Neuronal stem cell (in vitro differentiated cells): Measurements from ENCODE around the gene TRPM7.
"Not testable (repeated sequence)": the region's sequence is repeated elsewhere in the genome, so short reads cannot be mapped to it uniquely, and the experiment has no call there.

ENCODE experiments used
- DNase-seq: peaks from one replicate; pipeline ENCODE4 v3.0.0-alpha.2; 2013; ENCODE audit warnings: low spot score
- H2AFZ ChIP-seq: one replicate; pipeline ENCODE4 v1.6.1; 2013; ENCODE audit warnings: mild to moderate bottlenecking, low read length, inconsistent platforms
- H2AK5ac ChIP-seq: 2 replicates; pipeline ENCODE4 v1.6.1; 2013; ENCODE audit warnings: low read depth, mild to moderate bottlenecking, inconsistent platforms, low read length, moderate library complexity, mixed read lengths
- H2BK120ac ChIP-seq: 2 replicates; pipeline ENCODE4 v1.6.1; 2013; ENCODE audit warnings: low read depth, mild to moderate bottlenecking, inconsistent platforms, low read length, moderate library complexity, mixed read lengths
- H2BK12ac ChIP-seq: one replicate; pipeline ENCODE4 v1.6.1; 2013; ENCODE audit warnings: low read length, inconsistent platforms
- H2BK15ac ChIP-seq: 2 replicates; pipeline ENCODE4 v1.6.1; 2013; ENCODE audit warnings: mild to moderate bottlenecking, low read length, inconsistent platforms, mixed read lengths
- H2BK5ac ChIP-seq: one replicate; pipeline ENCODE4 v1.6.1; 2013; ENCODE audit warnings: inconsistent platforms, mild to moderate bottlenecking, low read length, moderate library complexity
- H3K14ac ChIP-seq: one replicate; pipeline ENCODE4 v1.6.1; 2013; ENCODE audit warnings: low read length, inconsistent platforms
- H3K18ac ChIP-seq: 2 replicates; pipeline ENCODE4 v1.6.1; 2013; ENCODE audit warnings: low read length, inconsistent platforms
- H3K23ac ChIP-seq: 2 replicates; pipeline ENCODE4 v1.6.1; 2013; ENCODE audit warnings: low read depth, mild to moderate bottlenecking, mixed read lengths, low read length, inconsistent platforms; ENCODE audit not compliant: poor library complexity
- H3K27ac ChIP-seq: replicated peaks from 3 replicates; pipeline ENCODE4 v1.5.1; 2013; ENCODE audit warnings: low read length, inconsistent platforms
- H3K27me3 ChIP-seq, 3 experiments: 2 replicates each; pipeline ENCODE4 v1.6.1; 2013; ENCODE audit warnings: low read length in 3 of 3, mild to moderate bottlenecking in 2 of 3, inconsistent platforms in 1 of 3, low read depth in 1 of 3, mixed read lengths in 1 of 3, moderate library complexity in 1 of 3; ENCODE audit not compliant: control insufficient read depth in 3 of 3, insufficient read depth in 3 of 3
- H3K36me3 ChIP-seq, 2 donors: replicated peaks in 1 of 2; 2 replicates each; pipeline ENCODE4 v1.6.1; 2013; ENCODE audit warnings: low read length in 2 of 2; ENCODE audit not compliant: control insufficient read depth in 2 of 2, insufficient read depth in 2 of 2
- H3K4ac ChIP-seq: 2 replicates; pipeline ENCODE4 v1.6.1; 2013; ENCODE audit warnings: inconsistent platforms, mild to moderate bottlenecking, low read length, moderate library complexity
- H3K4me1 ChIP-seq, 2 donors: 1 replicate in 1 of 2; 2 replicates in 1 of 2; pipeline ENCODE4 v1.6.1; 2013; ENCODE audit warnings: low read length in 2 of 2, low read depth in 1 of 2; ENCODE audit not compliant: control insufficient read depth in 2 of 2, insufficient read depth in 1 of 2
- H3K4me2 ChIP-seq: one replicate; pipeline ENCODE4 v1.6.1; 2013; ENCODE audit warnings: mild to moderate bottlenecking, low read length, inconsistent platforms; ENCODE audit not compliant: insufficient read depth, poor library complexity, severe bottlenecking
- H3K4me3 ChIP-seq, 2 donors: 2 replicates each; pipeline ENCODE4 v1.5.1; 2013; ENCODE audit warnings: low read length in 2 of 2, mild to moderate bottlenecking in 2 of 2, inconsistent platforms in 1 of 2, moderate library complexity in 1 of 2
- H3K79me1 ChIP-seq: one replicate; pipeline ENCODE4 v1.6.1; 2013; ENCODE audit warnings: low read depth, mild to moderate bottlenecking, inconsistent platforms, low read length, moderate library complexity
- H3K9ac ChIP-seq: one replicate; pipeline ENCODE4 v1.6.1; 2013; ENCODE audit warnings: mild to moderate bottlenecking, low read depth, low read length, inconsistent platforms; ENCODE audit not compliant: poor library complexity
- H3K9me3 ChIP-seq, 2 donors: replicated peaks in 1 of 2; 2 replicates each; pipeline versions ENCODE3 to v1.6.1; 2013; ENCODE audit warnings: low read length in 2 of 2, mild to moderate bottlenecking in 2 of 2, inconsistent platforms in 1 of 2, low read depth in 1 of 2, mixed read lengths in 1 of 2, moderate library complexity in 1 of 2; ENCODE audit not compliant: control insufficient read depth in 2 of 2, insufficient read depth in 1 of 2
- H4K8ac ChIP-seq: one replicate; pipeline ENCODE4 v1.6.1; 2013; ENCODE audit warnings: low read depth, mild to moderate bottlenecking, inconsistent platforms, low read length, moderate library complexity
- H4K91ac ChIP-seq: one replicate; pipeline ENCODE4 v1.6.1; 2013; ENCODE audit warnings: low read length, low read depth, mild to moderate bottlenecking, inconsistent platforms; ENCODE audit not compliant: poor library complexity
- WGBS, 2 donors: extraction: QIAGEN DNeasy Blood & Tissue Kit; methylation state at CpG; one replicate each; pipeline ENCODE4 v1.1.7; 2013; ENCODE audit warnings: missing lambda C conversion rate in 2 of 2, mixed read lengths in 1 of 2; ENCODE audit not compliant: insufficient read length in 2 of 2, insufficient replicate concordance in 1 of 2; ENCODE audit errors: extremely low coverage in 2 of 2; 5-methylcytosine and 5-hydroxymethylcytosine counted together

TRPM7 gene

GRCh38 chr15:50602028-50602427, 84.6 kb downstream of the TRPM7 start:
- H3K4me1 ChIP-seq, DNase-seq, H3K4me3 ChIP-seq, H3K9ac ChIP-seq, H2BK15ac ChIP-seq, H3K4ac ChIP-seq, H3K79me1 ChIP-seq, H4K8ac ChIP-seq, H3K23ac ChIP-seq, H2BK12ac ChIP-seq, H2BK120ac ChIP-seq, H3K27me3 ChIP-seq, H4K91ac ChIP-seq, H3K14ac ChIP-seq, H3K18ac ChIP-seq, H3K9me3 ChIP-seq, H3K27ac ChIP-seq, H2AK5ac ChIP-seq, H2AFZ ChIP-seq, H3K4me2 ChIP-seq, H2BK5ac ChIP-seq: not testable (repeated sequence)
- no CpG with 5 or more reads among the region's 5 CpGs for whole genome bisulfite sequencing, 2 donors
- H3K36me3 ChIP-seq, result peaks cover 2 to 90% of the 10 kb centered on the region in 2 donors

GRCh38 chr15:50594311-50594710, 92.3 kb downstream of the TRPM7 start:
- Histone ChIP-seq H3K9me3 (no peaks in the 10 kb centered on the region), H3K23ac (no peak overlapping the region), H3K9ac (no peak overlapping the region), H3K27me3 (no peaks in the 10 kb centered on the region), H3K4me2 (no peak overlapping the region), H4K91ac (no peak overlapping the region), H2AK5ac (no peak overlapping the region), H4K8ac (no peak overlapping the region), H2BK5ac (no peak overlapping the region), H3K14ac (no peak overlapping the region), H3K4ac (no peak overlapping the region), H2AFZ (no peak overlapping the region), H3K4me3 (no peak overlapping the region), H2BK12ac (no peak overlapping the region), H3K18ac (no peak overlapping the region), H2BK15ac (no peak overlapping the region), H3K79me1 (no peaks in the 10 kb centered on the region), H3K36me3 (peaks cover 5 to 100% of the 10 kb centered on the region in 2 donors), H3K27ac (no peak overlapping the region), H3K4me1 (no peaks in the 10 kb centered on the region), H2BK120ac (no peak overlapping the region)
- no peak for DNase-seq
- no CpG with 5 or more reads among the region's 2 CpGs for WGBS, 2 donors

- 100% methylated on average over 2 of the region's 3 CpGs; no CpG with 5 or more reads in 1 of the 2 donors for WGBS, 2 donors
- H2BK5ac ChIP-seq, result no peak overlapping the region
- no peak overlapping the region for H3K27ac ChIP-seq
- H3K18ac ChIP-seq, result no peak overlapping the region
- no peaks in the 10 kb centered on the region for H3K9me3 ChIP-seq
- no peak overlapping the region for H2BK120ac ChIP-seq
- no peak overlapping the region for H4K8ac ChIP-seq
- H4K91ac ChIP-seq, result no peak overlapping the region
- H3K4me1 ChIP-seq, result no peaks in the 10 kb centered on the region
- no peak overlapping the region for H3K4me3 ChIP-seq
- no peak overlapping the region for H3K23ac ChIP-seq
- H2BK15ac ChIP-seq, result no peak overlapping the region
- H3K9ac ChIP-seq, result no peak overlapping the region
- no peaks in the 10 kb centered on the region for H3K79me1 ChIP-seq
- no peak overlapping the region for H2BK12ac ChIP-seq
- H3K4ac ChIP-seq, result no peak overlapping the region
- peaks cover 5 to 100% of the 10 kb centered on the region in 2 donors for H3K36me3 ChIP-seq
- no peak overlapping the region for H3K4me2 ChIP-seq
- H3K27me3 ChIP-seq, result no peaks in the 10 kb centered on the region
- no peak overlapping the region for H2AK5ac ChIP-seq
- DNase-seq, result no peak
- no peak overlapping the region for H2AFZ ChIP-seq
- H3K14ac ChIP-seq, result no peak overlapping the region
These were observed 92.8 kb downstream of the TRPM7 start for GRCh38 chr15:50593761-50594160.

- H3K4me1 ChIP-seq, result no peaks in the 10 kb centered on the region
- no peaks in the 10 kb centered on the region for H3K79me1 ChIP-seq
- DNase-seq, result no peak
- no peak overlapping the region for H2AK5ac ChIP-seq
- H2AFZ ChIP-seq, result no peak overlapping the region
- no peak overlapping the region for H2BK15ac ChIP-seq
- no peaks in the 10 kb centered on the region for H3K27me3 ChIP-seq
- H3K4ac ChIP-seq, result no peak overlapping the region
- no peak overlapping the region for H3K4me2 ChIP-seq
- H3K36me3 ChIP-seq, result peaks cover 5 to 100% of the 10 kb centered on the region in 2 donors
- no peak overlapping the region for H3K9ac ChIP-seq
- no peak overlapping the region for H3K4me3 ChIP-seq
- WGBS, 2 donors, result no CpG with 5 or more reads among the region's 1 CpG
- no peak overlapping the region for H2BK5ac ChIP-seq
- H4K91ac ChIP-seq, result no peak overlapping the region
- no peaks in the 10 kb centered on the region for H3K9me3 ChIP-seq
- no peak overlapping the region for H4K8ac ChIP-seq
- H3K18ac ChIP-seq, result no peak overlapping the region
- H3K27ac ChIP-seq, result no peak overlapping the region
- no peak overlapping the region for H3K14ac ChIP-seq
- H2BK120ac ChIP-seq, result no peak overlapping the region
- no peak overlapping the region for H2BK12ac ChIP-seq
- H3K23ac ChIP-seq, result no peak overlapping the region
These were observed 96.3 kb downstream of the TRPM7 start for GRCh38 chr15:50590288-50590687.
